Measurements from ENCODE around the gene ESYT2.

ESYT2 gene

GRCh38 chr7:158821171-158822031 is 7.9 kb downstream of the ESYT2 start:
- DNase-seq = peak; percentile 54

DNA sequence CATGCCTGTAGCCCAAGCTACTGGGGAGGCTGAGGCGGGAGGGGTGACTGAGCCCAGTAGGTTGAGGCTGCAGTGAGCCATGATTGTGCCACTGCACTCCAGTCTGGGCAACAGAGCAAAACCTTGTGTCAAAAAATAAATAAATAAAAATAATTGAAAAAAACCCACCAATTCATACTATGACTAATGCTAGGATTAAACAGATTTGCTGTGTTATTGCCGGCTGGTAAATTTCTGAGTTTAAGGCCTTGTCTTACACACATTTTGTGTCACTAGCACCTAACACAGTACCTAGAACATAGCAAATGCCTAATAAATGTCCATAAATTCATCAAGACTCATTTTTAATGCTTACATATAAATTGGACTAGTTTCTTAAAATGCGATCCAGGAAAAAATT is 8.7 kb downstream of the ESYT2 start:
- no peak for DNase-seq

GRCh38 chr7:158819571-158820203 is 9.6 kb downstream of the ESYT2 start:
- no peak for DNase-seq

GRCh38 chr7:158818325-158819213 is 10.7 kb downstream of the ESYT2 start:
- peak; percentile 22 for DNase-seq

DNA sequence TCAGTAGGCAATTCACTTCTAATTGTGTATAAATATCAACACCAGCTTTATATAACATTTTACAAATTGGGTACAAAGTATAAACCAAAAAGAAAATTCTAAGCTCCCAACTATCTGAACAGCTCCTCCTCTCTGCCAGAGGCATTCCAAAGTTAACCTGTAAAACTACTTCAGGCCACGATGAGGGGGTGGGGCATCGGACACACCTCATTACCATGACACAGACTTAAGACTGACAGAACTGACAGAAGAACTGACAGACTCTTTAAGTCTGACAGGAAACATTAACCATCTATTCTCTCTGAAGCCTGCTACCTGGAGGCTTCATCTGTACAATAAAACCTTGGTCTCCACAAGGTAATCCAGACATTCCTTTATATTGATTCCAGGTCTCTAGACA is 12.3 kb downstream of the ESYT2 start:
- no peak for DNase-seq

DNA sequence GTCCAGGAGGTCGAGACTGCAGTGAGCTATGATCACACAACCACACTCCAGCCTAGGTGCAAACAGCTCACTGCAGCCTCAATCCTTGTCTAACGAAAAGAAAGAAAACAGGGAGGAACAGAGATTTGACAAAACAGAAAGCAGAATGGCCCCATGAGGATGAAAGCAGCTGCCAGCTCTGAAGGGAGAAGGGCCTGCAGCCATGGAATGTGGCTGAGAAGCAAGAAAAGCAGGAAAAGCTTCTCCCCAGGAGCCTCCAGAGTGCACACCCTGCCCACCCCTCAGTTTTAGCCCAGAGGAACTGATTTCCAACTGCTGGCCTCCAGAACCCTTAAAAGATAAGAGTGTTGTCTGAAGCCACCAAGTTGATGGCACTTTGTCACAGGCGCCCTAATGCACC is 13.0 kb downstream of the ESYT2 start:
- DNase-seq = no peak

GRCh38 chr7:158815800-158816128 is 13.5 kb downstream of the ESYT2 start:
- DNase-seq = no peak

DNA sequence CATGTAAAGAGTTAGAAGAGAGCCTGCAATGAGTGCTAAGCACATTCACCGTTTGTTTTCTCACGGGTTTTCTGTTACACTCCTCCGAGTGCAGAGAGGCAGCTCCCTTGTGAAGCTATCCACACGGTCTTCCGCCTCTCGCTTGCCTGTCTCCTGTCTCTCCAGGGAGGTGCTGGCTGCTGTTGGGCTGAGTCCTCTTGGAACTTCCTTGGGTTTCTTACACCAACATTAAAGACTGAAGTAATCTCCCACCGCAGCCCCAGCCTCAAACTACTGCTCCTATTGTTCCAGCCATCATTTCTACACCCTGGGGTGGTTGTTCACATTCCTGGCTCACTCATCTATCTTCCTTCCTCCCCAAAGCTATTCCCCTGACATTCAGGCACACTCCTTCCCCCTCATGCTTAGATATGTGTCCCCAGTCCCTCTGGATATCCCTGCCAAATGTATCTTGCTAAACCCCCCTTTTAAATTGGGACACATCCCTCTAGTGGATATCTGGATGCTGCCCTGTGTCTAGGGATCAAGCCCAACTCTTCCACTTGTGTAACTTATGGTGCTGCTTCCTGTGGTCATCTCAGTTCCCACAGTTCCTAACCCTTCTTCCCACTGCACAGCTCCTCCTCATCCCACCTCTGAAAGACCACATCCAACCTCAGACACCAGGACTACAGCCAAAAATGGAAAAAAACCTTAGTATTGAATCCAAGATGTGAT is 14.1 kb downstream of the ESYT2 start:
- peak; percentile 87 for DNase-seq

- peak; percentile 87 for DNase-seq
Observed at GRCh38 chr7:158814637-158815036, 14.7 kb downstream of the ESYT2 start.

DNA sequence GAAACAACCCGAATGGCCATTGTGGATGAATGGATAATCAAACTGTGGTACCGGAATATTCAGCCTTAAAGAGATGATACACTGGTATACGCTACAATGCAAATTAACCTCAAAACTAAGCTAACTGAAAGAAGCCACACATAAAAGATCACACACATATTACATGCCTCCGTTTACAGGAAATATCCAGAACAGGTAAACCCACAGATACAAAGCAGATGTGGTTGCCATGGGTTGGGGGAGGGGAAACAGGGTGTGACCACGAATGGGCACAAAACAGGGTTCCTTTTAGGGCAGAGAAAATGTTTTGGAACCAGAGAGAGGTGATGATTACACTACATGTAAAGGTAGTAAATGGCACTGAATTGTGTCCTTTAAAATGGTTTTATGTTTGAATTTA is 16.6 kb downstream of the ESYT2 start:
- DNase-seq = no peak

DNA sequence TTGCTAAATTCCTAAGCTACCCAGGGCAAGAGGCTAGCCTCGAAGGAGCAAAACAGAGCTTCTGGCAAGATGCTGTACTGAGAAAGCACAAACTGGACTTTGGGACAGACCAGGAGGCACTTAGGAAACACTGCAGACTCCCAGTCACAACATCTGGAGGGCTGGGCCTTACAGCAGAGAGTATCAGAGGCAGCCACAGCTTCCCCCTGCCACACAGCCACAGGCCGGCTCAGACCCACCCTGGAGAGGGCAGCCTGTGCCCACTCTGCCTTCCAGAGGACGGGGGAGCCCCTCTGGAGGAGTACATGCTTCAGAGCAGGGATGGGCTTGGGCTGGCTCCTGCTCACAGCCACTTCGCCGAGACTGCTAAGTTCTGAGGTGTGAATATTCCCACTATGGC is 17.4 kb downstream of the ESYT2 start:
- DNase-seq = no peak

GRCh38 chr7:158811461-158811860 is 17.8 kb downstream of the ESYT2 start:
- no peak for DNase-seq

DNA sequence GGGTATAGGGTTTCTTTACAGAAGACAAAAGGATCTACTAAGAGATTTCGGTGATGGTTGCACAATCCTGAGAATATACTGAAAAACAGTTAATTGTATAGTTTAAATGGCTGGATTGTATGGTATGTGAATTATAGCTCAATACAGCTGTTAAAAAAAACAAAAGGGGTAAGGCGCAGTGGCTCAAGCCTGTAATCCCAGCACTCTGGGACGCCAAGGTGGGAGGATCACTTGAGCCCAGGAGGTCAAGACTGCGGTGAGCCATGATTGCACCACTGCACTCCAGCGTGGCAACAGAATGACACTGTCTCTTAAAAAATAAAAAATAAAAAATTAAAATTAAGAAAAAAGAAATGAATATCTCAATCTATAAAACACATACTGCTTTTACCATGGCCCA is 18.5 kb downstream of the ESYT2 start:
- DNase-seq = no peak

DNA sequence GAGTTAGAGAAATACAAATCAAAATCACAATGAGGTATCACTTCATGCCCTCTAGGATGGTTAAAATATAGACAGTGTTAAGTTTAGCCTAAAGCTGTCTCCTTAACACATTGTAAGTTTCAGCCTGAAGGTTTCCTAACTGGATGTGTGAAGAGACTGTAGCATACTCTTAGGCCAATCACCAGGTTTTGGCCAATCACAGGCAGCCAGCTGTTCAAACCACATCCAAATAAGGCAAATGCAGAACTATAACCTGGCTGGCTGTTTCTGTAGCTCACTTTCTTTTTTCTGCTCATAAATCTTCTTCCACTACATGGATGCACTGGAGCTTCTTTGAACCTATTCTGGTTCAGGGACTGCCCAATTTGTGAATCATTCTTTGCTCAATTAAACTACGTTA is 19.7 kb downstream of the ESYT2 start:
- DNase-seq = no peak

GRCh38 chr7:158808126-158808525 is 21.2 kb downstream of the ESYT2 start:
- no peak for DNase-seq

DNA sequence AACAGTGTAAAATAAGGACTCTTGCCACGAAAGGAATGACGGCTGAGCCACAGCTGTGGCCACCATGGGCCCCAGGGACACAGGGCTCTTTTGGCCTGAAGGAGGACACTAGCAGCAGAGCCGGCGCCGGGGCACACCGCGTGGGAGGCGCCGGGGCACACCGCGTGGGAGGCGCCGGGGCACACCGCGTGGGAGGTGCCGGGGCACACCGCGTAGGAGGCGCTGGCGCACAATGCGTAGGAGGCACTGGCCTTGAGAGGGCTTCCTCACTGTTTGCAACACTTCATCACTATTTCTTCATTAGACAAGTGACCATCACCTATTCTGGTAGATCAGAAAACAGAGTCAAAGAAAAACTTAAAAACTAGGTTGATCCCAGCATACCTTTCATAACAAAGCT is 23.4 kb downstream of the ESYT2 start:
- DNase-seq = no peak

GRCh38 chr7:158805414-158805813 is 23.9 kb downstream of the ESYT2 start:
- DNase-seq = no peak

- no peak for DNase-seq
Observed at GRCh38 chr7:158804335-158804734, 25.0 kb downstream of the ESYT2 start.

GRCh38 chr7:158803367-158803969 is 25.8 kb downstream of the ESYT2 start:
- no peak for DNase-seq

GRCh38 chr7:158802535-158803366 is 26.6 kb downstream of the ESYT2 start:
- DNase-seq = no peak

- no peak for DNase-seq
Observed at GRCh38 chr7:158798741-158799140, 30.6 kb downstream of the ESYT2 start.

- DNase-seq = no peak
Observed at GRCh38 chr7:158796667-158797066, 32.6 kb downstream of the ESYT2 start.
